ENCODE data around the gene TGFB2.

The TGFB2 gene

DNA sequence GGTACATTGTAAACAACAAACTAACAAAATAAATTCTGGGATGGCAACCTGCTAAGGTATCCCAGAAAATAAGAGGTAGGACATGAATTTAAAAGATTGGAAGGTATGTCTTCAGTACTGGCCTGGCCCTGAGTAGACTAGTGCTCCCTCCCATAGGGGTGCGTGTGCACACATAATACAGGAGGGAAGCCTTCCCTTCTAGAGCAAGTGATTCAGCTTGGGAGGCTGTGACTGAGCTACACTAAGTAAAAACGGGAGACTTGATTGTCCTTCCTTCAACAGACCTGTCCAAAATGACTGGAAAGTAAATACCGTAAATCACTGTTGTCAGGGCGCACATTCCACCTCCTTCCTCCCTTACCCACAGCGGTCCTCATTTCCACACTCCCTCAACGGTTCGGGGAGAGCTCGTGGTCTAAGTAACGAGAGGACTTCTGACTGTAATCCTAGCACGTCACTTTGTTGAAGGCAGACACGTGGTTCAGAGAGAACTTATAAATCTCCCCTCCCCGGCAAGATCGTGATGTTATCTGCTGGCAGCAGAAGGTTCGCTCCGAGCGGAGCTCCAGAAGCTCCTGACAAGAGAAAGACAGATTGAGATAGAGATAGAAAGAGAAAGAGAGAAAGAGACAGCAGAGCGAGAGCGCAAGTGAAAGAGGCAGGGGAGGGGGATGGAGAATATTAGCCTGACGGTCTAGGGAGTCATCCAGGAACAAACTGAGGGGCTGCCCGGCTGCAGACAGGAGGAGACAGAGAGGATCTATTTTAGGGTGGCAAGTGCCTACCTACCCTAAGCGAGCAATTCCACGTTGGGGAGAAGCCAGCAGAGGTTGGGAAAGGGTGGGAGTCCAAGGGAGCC is at the start of gene TGFB2:
Gene TGFB2, plus strand, starts transcription at position 523 of the 859 bp plus-strand sequence. CDS start 1,366 bp downstream, outside the sequence.
- Histone ChIP-seq H3K9me3 (no peaks in the 10 kb centered on the region), H3K27me3 (ENCODE audit: low read depth) (no peaks in the 10 kb centered on the region), H3K36me3 (replicated peaks) (no peaks in the 10 kb centered on the region), H3K4me1 (peaks cover 25% of the 10 kb centered on the region), H3K4me3 (peak within 1 kb of the TSS; percentile 46)
- peak; percentile 48 to 54 for DNase-seq (ENCODE audit: low spot score in 2 of 2)
- in situ Hi-C loops (cut with MboI; ENCODE audit: low sequenced_read_pairs) = loop anchor here (10.0 to 25.0 kb wide), 4 partner anchors 717 to 1467 kb away; no protein-coding TSS in a partner anchor

- no peak overlapping the region for H3K4me3 ChIP-seq
- H3K9me3 ChIP-seq = no peaks in the 10 kb centered on the region
- H3K36me3 ChIP-seq (replicated peaks) = no peaks in the 10 kb centered on the region
- no peaks in the 10 kb centered on the region for H3K27me3 ChIP-seq (ENCODE audit: low read depth)
- DNase-seq (ENCODE audit: low spot score in 2 of 2) = no peak
- H3K4me1 ChIP-seq = peaks cover 12% of the 10 kb centered on the region
- in situ Hi-C loops (cut with MboI; ENCODE audit: low sequenced_read_pairs) = no loop called here
These were observed 49.0 kb upstream of the TGFB2 start for GRCh38 chr1:218296162-218296561.

- DNase-seq (ENCODE audit: low spot score in 2 of 2) = no peak
- Histone ChIP-seq H3K4me1 (peaks cover 12% of the 10 kb centered on the region), H3K4me3 (no peak overlapping the region), H3K27me3 (ENCODE audit: low read depth) (no peaks in the 10 kb centered on the region), H3K9me3 (no peaks in the 10 kb centered on the region), H3K36me3 (replicated peaks) (peaks cover 2% of the 10 kb centered on the region; the same call in 1 of the 2 replicates)
- in situ Hi-C loops (cut with MboI; ENCODE audit: low sequenced_read_pairs) = no loop called here
These were observed 47.7 kb upstream of the TGFB2 start for GRCh38 chr1:218297461-218297860.

DNA sequence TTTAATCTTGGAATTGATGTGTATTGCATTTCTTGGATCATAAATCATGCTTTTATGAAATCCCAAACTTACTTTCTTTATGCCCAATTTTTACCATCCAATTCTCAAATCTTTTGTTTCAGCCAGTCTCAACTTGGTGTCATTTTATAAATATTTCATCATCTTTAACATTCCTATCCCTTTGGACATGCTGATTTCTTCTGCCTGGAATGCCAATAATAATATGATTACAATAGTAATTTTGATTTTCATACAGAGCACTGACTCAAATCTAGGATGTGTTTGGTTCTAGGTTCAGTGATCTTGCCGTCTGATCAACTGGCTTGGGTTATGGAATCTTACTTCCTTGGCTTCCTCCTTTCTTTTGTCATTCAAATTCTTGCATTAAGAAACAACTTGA is 47.3 kb upstream of the TGFB2 start:
- in situ Hi-C loops (cut with MboI; ENCODE audit: low sequenced_read_pairs) = no loop called here
- peaks cover 12% of the 10 kb centered on the region for H3K4me1 ChIP-seq

GRCh38 chr1:218298398-218298797 is 46.7 kb upstream of the TGFB2 start:
- peaks cover 12% of the 10 kb centered on the region for H3K4me1 ChIP-seq
- no peak overlapping the region for H3K4me3 ChIP-seq
- no peak for DNase-seq (ENCODE audit: low spot score in 2 of 2)
- peaks cover 4% of the 10 kb centered on the region for H3K36me3 ChIP-seq (replicated peaks)
- in situ Hi-C loops (cut with MboI; ENCODE audit: low sequenced_read_pairs) = no loop called here
- H3K27me3 ChIP-seq (ENCODE audit: low read depth) = no peaks in the 10 kb centered on the region
- H3K9me3 ChIP-seq = no peaks in the 10 kb centered on the region

More for the DNA sequence above, 47.3 kb upstream of the TGFB2 start:
- no peak overlapping the region for H3K4me3 ChIP-seq
- H3K27me3 ChIP-seq (ENCODE audit: low read depth) = no peaks in the 10 kb centered on the region
- peaks cover 4% of the 10 kb centered on the region; the same call in 1 of the 2 replicates for H3K36me3 ChIP-seq (replicated peaks)
- DNase-seq (ENCODE audit: low spot score in 2 of 2) = no peak
- no peaks in the 10 kb centered on the region for H3K9me3 ChIP-seq

- H3K9me3 ChIP-seq = no peaks in the 10 kb centered on the region
- H3K4me1 ChIP-seq = peaks cover 18% of the 10 kb centered on the region
- peak in 1 of 2 experiments; percentile 41 for DNase-seq (ENCODE audit: low spot score in 2 of 2)
- H3K36me3 ChIP-seq (replicated peaks) = peaks cover 10% of the 10 kb centered on the region
- H3K4me3 ChIP-seq = no peak overlapping the region
- in situ Hi-C loops (cut with MboI; ENCODE audit: low sequenced_read_pairs) = no loop called here
- no peaks in the 10 kb centered on the region for H3K27me3 ChIP-seq (ENCODE audit: low read depth)
These were observed 45.7 kb upstream of the TGFB2 start for GRCh38 chr1:218299416-218299815.

GRCh38 chr1:218301217-218301616 is 43.9 kb upstream of the TGFB2 start:
- DNase-seq (ENCODE audit: low spot score in 2 of 2) = no peak
- peaks cover 20% of the 10 kb centered on the region for H3K36me3 ChIP-seq (replicated peaks)

GRCh38 chr1:218302155-218302554 is 43.0 kb upstream of the TGFB2 start:
- Histone ChIP-seq H3K27me3 (ENCODE audit: low read depth) (no peaks in the 10 kb centered on the region), H3K36me3 (replicated peaks) (peaks cover 20% of the 10 kb centered on the region), H3K4me1 (peaks cover 18% of the 10 kb centered on the region), H3K9me3 (no peaks in the 10 kb centered on the region), H3K4me3 (no peak overlapping the region)
- in situ Hi-C loops (cut with MboI; ENCODE audit: low sequenced_read_pairs) = no loop called here
- no peak for DNase-seq (ENCODE audit: low spot score in 2 of 2)

More at GRCh38 chr1:218301217-218301616, 43.9 kb upstream of the TGFB2 start:
- H3K27me3 ChIP-seq (ENCODE audit: low read depth) = no peaks in the 10 kb centered on the region
- peaks cover 20% of the 10 kb centered on the region for H3K4me1 ChIP-seq
- in situ Hi-C loops (cut with MboI; ENCODE audit: low sequenced_read_pairs) = no loop called here
- no peaks in the 10 kb centered on the region for H3K9me3 ChIP-seq
- H3K4me3 ChIP-seq = no peak overlapping the region

DNA sequence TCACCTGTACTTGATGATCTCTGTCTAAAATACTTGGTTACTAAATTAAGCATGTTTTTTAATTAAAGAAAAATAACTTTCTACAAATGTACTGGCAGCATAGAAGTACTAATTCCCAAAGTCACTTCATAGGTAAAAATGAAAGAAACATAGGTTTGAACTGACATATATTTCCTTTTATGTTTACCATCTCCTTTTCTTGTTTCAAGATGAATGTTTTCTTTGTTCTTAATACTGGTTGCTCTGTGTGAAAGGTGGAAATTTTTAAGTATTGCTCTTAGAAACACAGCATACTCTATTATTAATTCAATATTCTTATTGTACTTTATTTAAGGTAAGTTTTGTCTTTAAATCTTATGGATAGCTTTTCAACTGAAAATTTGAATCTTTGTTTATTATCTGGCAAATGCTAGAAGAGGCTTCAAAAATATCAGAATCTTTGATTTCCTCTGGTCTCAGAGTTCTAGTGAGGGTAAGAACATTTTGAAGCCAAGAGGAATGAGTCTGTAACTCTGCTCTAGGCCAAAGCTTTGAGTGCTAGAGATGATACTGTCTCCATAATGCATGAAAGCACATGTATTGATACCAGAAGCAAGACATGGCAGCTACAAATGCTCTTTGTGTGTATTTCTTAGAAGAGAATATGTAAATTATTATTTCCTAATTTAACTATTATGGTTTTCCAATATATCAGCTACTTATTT is 41.8 kb upstream of the TGFB2 start:
- Histone ChIP-seq H3K4me1 (peaks cover 8% of the 10 kb centered on the region), H3K9me3 (no peaks in the 10 kb centered on the region), H3K27me3 (ENCODE audit: low read depth) (no peaks in the 10 kb centered on the region), H3K4me3 (no peak overlapping the region), H3K36me3 (replicated peaks) (peaks cover 28% of the 10 kb centered on the region)
- in situ Hi-C loops (cut with MboI; ENCODE audit: low sequenced_read_pairs) = no loop called here
- no peak for DNase-seq (ENCODE audit: low spot score in 2 of 2)

- no peaks in the 10 kb centered on the region for H3K27me3 ChIP-seq (ENCODE audit: low read depth)
- in situ Hi-C loops (cut with MboI; ENCODE audit: low sequenced_read_pairs) = no loop called here
- no peak overlapping the region for H3K4me3 ChIP-seq
- DNase-seq (ENCODE audit: low spot score in 2 of 2) = peak; percentile 35 to 70
- no peaks in the 10 kb centered on the region for H3K9me3 ChIP-seq
- H3K4me1 ChIP-seq = peaks cover 8% of the 10 kb centered on the region
- peaks cover 34% of the 10 kb centered on the region for H3K36me3 ChIP-seq (replicated peaks)
These were observed 40.7 kb upstream of the TGFB2 start for GRCh38 chr1:218304281-218305039.

- Histone ChIP-seq H3K4me1 (peaks cover 8% of the 10 kb centered on the region), H3K27me3 (ENCODE audit: low read depth) (no peaks in the 10 kb centered on the region), H3K9me3 (no peaks in the 10 kb centered on the region), H3K36me3 (replicated peaks) (peaks cover 34% of the 10 kb centered on the region), H3K4me3 (no peak overlapping the region)
- DNase-seq (ENCODE audit: low spot score in 2 of 2) = no peak
- in situ Hi-C loops (cut with MboI; ENCODE audit: low sequenced_read_pairs) = no loop called here
These were observed 39.6 kb upstream of the TGFB2 start for GRCh38 chr1:218305472-218306064.

DNA sequence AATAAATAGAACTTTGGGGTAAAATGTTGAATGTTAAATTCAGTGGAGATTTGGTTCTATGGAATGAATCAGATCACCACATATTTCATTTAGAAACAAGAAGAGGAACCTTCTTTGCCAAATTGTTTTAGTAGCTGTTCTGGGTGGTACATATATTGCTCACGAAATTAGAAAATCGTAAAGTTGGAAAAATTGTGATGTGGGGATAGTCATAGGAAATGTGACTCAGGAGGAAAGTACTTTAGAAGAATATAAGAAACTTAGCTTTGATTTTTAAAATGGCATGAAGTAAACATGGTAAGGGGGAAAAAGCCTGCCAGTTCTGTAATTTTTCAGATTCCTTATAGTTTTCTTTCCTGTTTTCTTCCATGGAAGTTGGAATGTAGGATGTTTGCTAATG is 32.6 kb upstream of the TGFB2 start:
- Histone ChIP-seq H3K27me3 (ENCODE audit: low read depth) (no peaks in the 10 kb centered on the region), H3K36me3 (replicated peaks) (peaks cover 14% of the 10 kb centered on the region), H3K4me1 (no peaks in the 10 kb centered on the region), H3K9me3 (no peaks in the 10 kb centered on the region), H3K4me3 (no peak overlapping the region)
- no peak for DNase-seq (ENCODE audit: low spot score in 2 of 2)
- in situ Hi-C loops (cut with MboI; ENCODE audit: low sequenced_read_pairs) = no loop called here

DNA sequence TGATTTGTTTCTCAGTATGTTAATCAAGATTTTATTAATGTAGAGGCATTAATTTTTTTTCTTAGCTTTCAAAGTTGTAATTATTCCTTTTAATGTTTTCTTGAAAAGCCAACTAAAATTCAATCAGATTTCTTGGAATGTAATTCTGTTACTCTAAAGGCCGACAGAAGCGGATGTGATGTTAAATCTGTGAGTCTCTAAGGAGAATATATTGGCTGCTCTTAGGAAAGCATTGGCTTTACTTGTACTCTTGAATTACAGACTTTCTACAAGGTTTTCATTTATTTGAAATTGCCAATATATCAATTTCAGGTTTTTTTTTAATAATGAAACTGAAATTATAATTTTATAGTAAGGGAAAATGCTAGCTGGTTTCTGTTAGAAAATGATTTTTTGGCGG is 30.8 kb upstream of the TGFB2 start:
- no peaks in the 10 kb centered on the region for H3K27me3 ChIP-seq (ENCODE audit: low read depth)
- no peaks in the 10 kb centered on the region for H3K9me3 ChIP-seq
- H3K36me3 ChIP-seq (replicated peaks) = peaks cover 3% of the 10 kb centered on the region
- H3K4me3 ChIP-seq = no peak overlapping the region
- in situ Hi-C loops (cut with MboI; ENCODE audit: low sequenced_read_pairs) = no loop called here
- DNase-seq (ENCODE audit: low spot score in 2 of 2) = no peak
- H3K4me1 ChIP-seq = no peaks in the 10 kb centered on the region

All from HAP-1 (cell line).